Liver (tissue), 3 donors: Measurements from ENCODE around the gene TNFRSF8.

Experiments used
- CTCF ChIP-seq: fragments of 150-350 bp; IDR thresholded peaks from 2 replicates; pipeline ENCODE4 v1.5.1; 2017; ENCODE audit warnings: improper control_type of control experiment, low read depth, low read length; ENCODE audit not compliant: missing input control
- HNF4G ChIP-seq: IDR thresholded peaks from 2 replicates; pipeline ENCODE4 v1.6.1; 2016; ENCODE audit warnings: antibody characterized with exemption
- donor health status: healthy.
- donor health status: healthy.

DNA sequence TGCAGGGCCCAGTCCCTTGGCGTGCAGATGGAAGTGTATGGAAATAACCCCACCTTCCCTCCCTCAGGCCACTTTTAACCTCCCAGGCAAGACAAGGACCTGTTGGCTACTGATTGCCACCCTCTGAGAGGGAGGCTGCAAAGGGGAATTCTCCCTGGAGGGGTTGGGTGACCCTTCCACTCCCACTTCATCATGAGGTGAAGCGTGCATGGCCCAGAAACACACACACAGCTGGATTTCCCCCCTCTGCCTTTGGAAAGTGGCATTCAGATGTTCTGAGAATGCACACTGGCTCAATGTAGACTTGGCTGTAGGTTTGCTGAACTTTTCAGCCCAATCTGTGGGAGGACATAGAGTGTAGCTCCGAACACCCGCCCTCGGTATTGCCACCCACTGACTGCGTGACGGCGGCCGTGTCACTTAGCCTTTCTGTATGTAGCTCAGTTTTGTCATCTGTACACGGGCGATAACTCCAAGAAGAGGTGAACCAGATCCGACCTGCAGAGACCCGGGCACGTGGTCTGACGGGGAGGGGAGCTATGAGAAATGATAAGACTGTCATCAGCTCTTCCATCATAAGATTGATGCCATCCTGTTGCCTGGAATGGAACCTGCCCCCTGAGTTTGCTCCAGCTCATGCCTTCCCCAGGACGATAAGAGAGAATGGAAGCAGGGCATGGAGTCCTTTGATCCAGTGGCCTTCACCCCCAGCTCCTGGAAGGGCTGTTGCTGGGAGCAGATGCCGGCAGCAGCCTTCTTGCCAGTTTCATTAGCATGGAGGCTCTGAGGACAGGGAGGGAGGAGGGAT, 24.5 kb upstream of the TNFRSF8 start:
- TF ChIP-seq HNF4G (no peak), CTCF (no peak)
